ENCODE data around the gene GPS1. TPM values are rescaled to one million over a fixed set of nuclear protein-coding genes. Genes with fewer than 3 reads are reported as not detected.

GPS1 gene
- total and polyA plus RNA-seq, 3 experiments from 2014 or later, result 122 to 151 (median 125) TPM

DNA sequence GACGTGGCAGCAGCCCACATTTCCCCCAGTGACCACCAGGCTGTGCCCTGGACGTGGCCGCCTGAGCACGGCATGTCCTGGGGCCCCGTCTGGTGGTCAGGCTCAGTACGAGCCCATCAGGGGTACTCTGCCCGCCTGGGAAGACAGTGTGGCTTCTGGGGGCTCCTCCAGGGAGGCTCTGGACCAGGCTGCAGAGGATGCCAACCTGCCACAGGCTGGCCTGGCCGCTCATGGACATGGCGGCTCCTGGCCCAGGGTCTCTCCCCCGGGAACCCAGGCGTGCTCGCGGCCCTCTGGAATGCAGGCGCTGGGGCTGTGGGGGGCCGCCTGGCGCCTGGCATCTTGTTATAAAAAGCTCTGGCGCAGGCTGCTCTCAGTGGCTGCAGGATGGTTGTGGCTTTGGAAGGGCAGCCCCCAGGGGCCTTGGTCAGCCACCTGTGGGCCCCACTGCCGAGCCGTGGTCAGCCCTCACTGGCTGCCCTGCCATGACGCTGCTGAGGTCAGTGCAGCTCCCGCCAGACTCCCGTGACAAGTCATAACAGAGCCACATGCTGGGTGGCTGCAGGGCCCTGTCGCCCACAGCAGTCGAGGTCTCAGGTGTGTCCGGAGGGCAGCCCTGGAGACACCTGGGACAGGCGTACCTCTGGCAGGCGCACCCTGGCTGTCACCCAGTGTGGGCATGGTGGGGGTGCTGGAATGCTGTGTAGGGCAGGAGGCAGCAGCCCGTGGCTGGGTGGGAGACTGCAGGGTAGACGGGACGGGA is 44.0 kb upstream of the GPS1 start:
- H3K36me3 Mint-ChIP-seq, result peaks cover 0 to under 1% (median 0%) of the 10 kb centered on the region in 3 donors
- no peaks in the 10 kb centered on the region for H3K9me3 Mint-ChIP-seq
- H3K4me3 Mint-ChIP-seq, result no peak overlapping the region
- no peak overlapping the region for H3K4me3 ChIP-seq (ENCODE audit: low read length)
- ChIA-PET CTCF (no interaction called here), POLR2A (interaction anchor here (0.6 kb wide), 1 partner anchor 128 kb away, joined by 3 read pairs; no protein-coding TSS in a partner anchor)
- no peaks in the 10 kb centered on the region for H3K36me3 ChIP-seq (ENCODE audit: insufficient read depth, low read length)
- H3K27me3 Mint-ChIP-seq, result no peaks in the 10 kb centered on the region
- H3K27ac Mint-ChIP-seq, result no peak overlapping the region
- no peak overlapping the region for H3K27ac ChIP-seq (ENCODE audit: low read depth, low read length)
- H3K9me3 ChIP-seq (ENCODE audit: low read length), result no peaks in the 10 kb centered on the region
- H3K4me1 Mint-ChIP-seq, result no peaks in the 10 kb centered on the region
- no peaks in the 10 kb centered on the region for H3K27me3 ChIP-seq (ENCODE audit: insufficient read depth, low read length, poor library complexity, severe bottlenecking)
- H3K4me1 ChIP-seq (ENCODE audit: insufficient read depth, low read length), result no peaks in the 10 kb centered on the region
- DNase-seq, result no peak

GRCh38 chr17:82008258-82008940 is 43.3 kb upstream of the GPS1 start:
- CTCF ChIA-PET, result interaction anchor here (1.1 to 1.4 kb wide), 2 partner anchors 29 to 49 kb away, joined by 3 to 5 read pairs; no protein-coding TSS in a partner anchor
- Histone ChIP-seq H3K27ac (ENCODE audit: low read depth, low read length) (no peak overlapping the region), H3K36me3 (ENCODE audit: insufficient read depth, low read length) (no peaks in the 10 kb centered on the region), H3K9me3 (ENCODE audit: low read length) (no peaks in the 10 kb centered on the region), H3K4me1 (ENCODE audit: insufficient read depth, low read length) (no peaks in the 10 kb centered on the region), H3K27me3 (ENCODE audit: insufficient read depth, low read length, poor library complexity, severe bottlenecking) (no peaks in the 10 kb centered on the region), H3K4me3 (ENCODE audit: low read length) (no peak overlapping the region)
- no peaks in the 10 kb centered on the region for H3K4me1 Mint-ChIP-seq
- H3K27ac Mint-ChIP-seq, result no peak overlapping the region
- no peak for DNase-seq
- peaks cover 0 to 2% (median 0%) of the 10 kb centered on the region in 3 donors for H3K36me3 Mint-ChIP-seq
- H3K4me3 Mint-ChIP-seq, result no peak overlapping the region
- no peaks in the 10 kb centered on the region for H3K9me3 Mint-ChIP-seq
- H3K27me3 Mint-ChIP-seq, result no peaks in the 10 kb centered on the region
- POLR2A ChIA-PET, result interaction anchor here (0.6 kb wide), 1 partner anchor 128 kb away, joined by 3 read pairs; no protein-coding TSS in a partner anchor

GRCh38 chr17:82008941-82009405 is 42.7 kb upstream of the GPS1 start:
- POLR2A ChIA-PET, result no interaction called here

DNA sequence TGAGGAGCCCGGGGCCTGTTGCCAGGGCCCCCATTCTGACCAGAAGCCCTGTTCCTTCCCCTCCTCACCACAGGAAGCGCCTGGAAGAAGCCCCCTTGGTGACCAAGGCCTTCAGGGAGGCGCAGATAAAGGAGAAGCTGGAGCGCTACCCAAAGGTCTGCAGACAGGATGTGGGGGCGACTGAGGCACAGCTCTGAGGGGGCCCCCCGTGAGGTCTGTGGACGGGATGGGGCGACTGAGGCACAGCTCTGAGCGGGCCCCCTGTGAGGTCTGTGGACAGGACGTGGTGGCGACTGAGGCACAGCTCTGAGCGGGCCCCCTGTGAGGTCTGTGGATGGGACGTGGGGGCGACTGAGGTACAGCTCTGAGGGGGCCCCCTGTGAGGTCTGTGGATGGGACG is 42.3 kb upstream of the GPS1 start:
- no peak for DNase-seq
- no peaks in the 10 kb centered on the region for H3K9me3 Mint-ChIP-seq
- no peaks in the 10 kb centered on the region for H3K27me3 ChIP-seq (ENCODE audit: insufficient read depth, low read length, poor library complexity, severe bottlenecking)
- no peak overlapping the region for H3K27ac Mint-ChIP-seq
- H3K4me3 ChIP-seq (ENCODE audit: low read length), result no peak overlapping the region
- no peak overlapping the region for H3K4me3 Mint-ChIP-seq
- H3K4me1 Mint-ChIP-seq, result no peaks in the 10 kb centered on the region
- peaks cover 0 to 2% (median 0%) of the 10 kb centered on the region in 3 donors for H3K36me3 Mint-ChIP-seq
- no peak overlapping the region for H3K27ac ChIP-seq (ENCODE audit: low read depth, low read length)
- ChIA-PET CTCF (interaction anchor here (1.0 to 1.4 kb wide), 4 partner anchors 11 to 50 kb away, joined by 3 to 5 read pairs (median 4); no protein-coding TSS in a partner anchor), POLR2A (interaction anchor here (0.7 kb wide), 1 partner anchor 19 kb away, joined by 3 read pairs; no protein-coding TSS in a partner anchor)
- no peaks in the 10 kb centered on the region for H3K27me3 Mint-ChIP-seq
- no peaks in the 10 kb centered on the region for H3K4me1 ChIP-seq (ENCODE audit: insufficient read depth, low read length)
- no peaks in the 10 kb centered on the region for H3K9me3 ChIP-seq (ENCODE audit: low read length)
- H3K36me3 ChIP-seq (ENCODE audit: insufficient read depth, low read length), result no peaks in the 10 kb centered on the region

More at GRCh38 chr17:82008941-82009405, 42.7 kb upstream of the GPS1 start:
- Histone ChIP-seq H3K27ac (ENCODE audit: low read depth, low read length) (no peak overlapping the region), H3K4me3 (ENCODE audit: low read length) (no peak overlapping the region), H3K9me3 (ENCODE audit: low read length) (no peaks in the 10 kb centered on the region), H3K27me3 (ENCODE audit: insufficient read depth, low read length, poor library complexity, severe bottlenecking) (no peaks in the 10 kb centered on the region), H3K36me3 (ENCODE audit: insufficient read depth, low read length) (no peaks in the 10 kb centered on the region), H3K4me1 (ENCODE audit: insufficient read depth, low read length) (no peaks in the 10 kb centered on the region)
- no peak for DNase-seq
- Mint-ChIP-seq H3K36me3 (peaks cover 0 to 2% (median 0%) of the 10 kb centered on the region in 3 donors), H3K4me3 (no peak overlapping the region), H3K27ac (no peak overlapping the region), H3K4me1 (no peaks in the 10 kb centered on the region), H3K9me3 (no peaks in the 10 kb centered on the region), H3K27me3 (no peaks in the 10 kb centered on the region)
- CTCF ChIA-PET, result interaction anchor here (1.1 to 1.4 kb wide), 3 partner anchors 26 to 50 kb away, joined by 3 to 5 read pairs (median 3); no protein-coding TSS in a partner anchor

- Mint-ChIP-seq H3K27ac (no peak overlapping the region), H3K27me3 (no peaks in the 10 kb centered on the region), H3K4me3 (no peak overlapping the region), H3K9me3 (no peaks in the 10 kb centered on the region), H3K36me3 (peaks cover 0 to 2% (median 0%) of the 10 kb centered on the region in 3 donors), H3K4me1 (no peaks in the 10 kb centered on the region)
- Histone ChIP-seq H3K36me3 (ENCODE audit: insufficient read depth, low read length) (no peaks in the 10 kb centered on the region), H3K9me3 (ENCODE audit: low read length) (no peaks in the 10 kb centered on the region), H3K27me3 (ENCODE audit: insufficient read depth, low read length, poor library complexity, severe bottlenecking) (no peaks in the 10 kb centered on the region), H3K27ac (ENCODE audit: low read depth, low read length) (no peak overlapping the region), H3K4me3 (ENCODE audit: low read length) (no peak overlapping the region), H3K4me1 (ENCODE audit: insufficient read depth, low read length) (no peaks in the 10 kb centered on the region)
- no peak for DNase-seq
- ChIA-PET CTCF (interaction anchor here (1.0 kb wide), 1 partner anchor 9 kb away, joined by 4 read pairs; no protein-coding TSS in a partner anchor), POLR2A (interaction anchor here (0.7 kb wide), 1 partner anchor 113 kb away, joined by 5 read pairs; no protein-coding TSS in a partner anchor)
These were observed 40.8 kb upstream of the GPS1 start for GRCh38 chr17:82010575-82011525.

DNA sequence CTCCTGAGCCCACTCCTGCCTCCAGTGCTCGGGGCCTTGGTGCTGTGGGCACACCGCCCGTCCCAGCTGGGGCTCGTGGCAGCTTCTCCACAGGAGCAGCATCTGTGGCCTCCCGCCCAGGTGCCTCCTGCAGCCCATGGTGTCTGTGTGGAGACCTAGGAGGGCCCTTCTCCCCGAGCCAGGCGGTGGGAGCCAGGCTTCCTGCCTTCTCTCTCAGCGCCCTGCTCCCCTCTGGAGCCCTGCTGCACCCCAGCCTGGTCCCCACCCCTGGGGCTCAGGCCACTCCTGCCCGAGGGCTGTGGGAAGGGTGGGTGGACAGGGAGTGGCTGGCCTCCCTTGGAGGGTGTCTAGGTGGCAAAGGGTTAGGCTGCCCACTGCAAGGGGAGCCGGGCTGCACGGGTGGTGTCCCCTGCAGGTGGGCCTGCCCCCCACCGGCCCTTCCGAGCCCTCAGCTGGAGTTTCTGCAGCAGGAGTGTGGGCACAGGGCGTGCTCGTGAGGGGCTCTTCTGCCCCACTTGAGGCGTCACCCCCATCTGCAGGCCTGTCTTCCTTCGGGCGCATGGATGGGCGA is 40.0 kb upstream of the GPS1 start:
- no peaks in the 10 kb centered on the region for H3K27me3 Mint-ChIP-seq
- Histone ChIP-seq H3K4me3 (ENCODE audit: low read length) (no peak overlapping the region), H3K27me3 (ENCODE audit: insufficient read depth, low read length, poor library complexity, severe bottlenecking) (no peaks in the 10 kb centered on the region), H3K27ac (ENCODE audit: low read depth, low read length) (no peak overlapping the region), H3K9me3 (ENCODE audit: low read length) (no peaks in the 10 kb centered on the region), H3K4me1 (ENCODE audit: insufficient read depth, low read length) (no peaks in the 10 kb centered on the region), H3K36me3 (ENCODE audit: insufficient read depth, low read length) (no peaks in the 10 kb centered on the region)
- H3K4me1 Mint-ChIP-seq, result no peaks in the 10 kb centered on the region
- CTCF ChIA-PET, result no interaction called here
- peaks cover 0 to 2% (median 0%) of the 10 kb centered on the region in 3 donors for H3K36me3 Mint-ChIP-seq
- POLR2A ChIA-PET, result no interaction called here
- H3K9me3 Mint-ChIP-seq, result no peaks in the 10 kb centered on the region
- H3K4me3 Mint-ChIP-seq, result no peak overlapping the region
- no peak overlapping the region for H3K27ac Mint-ChIP-seq
- no peak for DNase-seq

GRCh38 chr17:82012261-82012639 is 39.4 kb upstream of the GPS1 start:
- no peaks in the 10 kb centered on the region for H3K27me3 ChIP-seq (ENCODE audit: insufficient read depth, low read length, poor library complexity, severe bottlenecking)
- CTCF ChIA-PET, result no interaction called here
- H3K4me1 Mint-ChIP-seq, result no peaks in the 10 kb centered on the region

More at GRCh38 chr17:82012261-82012639, 39.4 kb upstream of the GPS1 start:
- POLR2A ChIA-PET, result no interaction called here
- Mint-ChIP-seq H3K36me3 (peaks cover 0 to 2% (median 0%) of the 10 kb centered on the region in 3 donors), H3K4me3 (no peak overlapping the region), H3K27me3 (no peaks in the 10 kb centered on the region), H3K9me3 (no peaks in the 10 kb centered on the region), H3K27ac (no peak overlapping the region)
- H3K4me1 ChIP-seq (ENCODE audit: insufficient read depth, low read length), result no peaks in the 10 kb centered on the region
- H3K27ac ChIP-seq (ENCODE audit: low read depth, low read length), result no peak overlapping the region
- H3K4me3 ChIP-seq (ENCODE audit: low read length), result no peak overlapping the region
- no peak for DNase-seq
- no peaks in the 10 kb centered on the region for H3K9me3 ChIP-seq (ENCODE audit: low read length)
- no peaks in the 10 kb centered on the region for H3K36me3 ChIP-seq (ENCODE audit: insufficient read depth, low read length)

All from CD8-positive, alpha-beta memory T cell (primary cell).